NAMALWA (cell line): ENCODE data around the gene SNRK.

Experiments used
- DNase-seq: peaks from one replicate; pipeline ENCODE4 v3.0.0-alpha.2; 2015; ENCODE audit warnings: low spot score

SNRK gene, protein sequence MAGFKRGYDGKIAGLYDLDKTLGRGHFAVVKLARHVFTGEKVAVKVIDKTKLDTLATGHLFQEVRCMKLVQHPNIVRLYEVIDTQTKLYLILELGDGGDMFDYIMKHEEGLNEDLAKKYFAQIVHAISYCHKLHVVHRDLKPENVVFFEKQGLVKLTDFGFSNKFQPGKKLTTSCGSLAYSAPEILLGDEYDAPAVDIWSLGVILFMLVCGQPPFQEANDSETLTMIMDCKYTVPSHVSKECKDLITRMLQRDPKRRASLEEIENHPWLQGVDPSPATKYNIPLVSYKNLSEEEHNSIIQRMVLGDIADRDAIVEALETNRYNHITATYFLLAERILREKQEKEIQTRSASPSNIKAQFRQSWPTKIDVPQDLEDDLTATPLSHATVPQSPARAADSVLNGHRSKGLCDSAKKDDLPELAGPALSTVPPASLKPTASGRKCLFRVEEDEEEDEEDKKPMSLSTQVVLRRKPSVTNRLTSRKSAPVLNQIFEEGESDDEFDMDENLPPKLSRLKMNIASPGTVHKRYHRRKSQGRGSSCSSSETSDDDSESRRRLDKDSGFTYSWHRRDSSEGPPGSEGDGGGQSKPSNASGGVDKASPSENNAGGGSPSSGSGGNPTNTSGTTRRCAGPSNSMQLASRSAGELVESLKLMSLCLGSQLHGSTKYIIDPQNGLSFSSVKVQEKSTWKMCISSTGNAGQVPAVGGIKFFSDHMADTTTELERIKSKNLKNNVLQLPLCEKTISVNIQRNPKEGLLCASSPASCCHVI

DNA sequence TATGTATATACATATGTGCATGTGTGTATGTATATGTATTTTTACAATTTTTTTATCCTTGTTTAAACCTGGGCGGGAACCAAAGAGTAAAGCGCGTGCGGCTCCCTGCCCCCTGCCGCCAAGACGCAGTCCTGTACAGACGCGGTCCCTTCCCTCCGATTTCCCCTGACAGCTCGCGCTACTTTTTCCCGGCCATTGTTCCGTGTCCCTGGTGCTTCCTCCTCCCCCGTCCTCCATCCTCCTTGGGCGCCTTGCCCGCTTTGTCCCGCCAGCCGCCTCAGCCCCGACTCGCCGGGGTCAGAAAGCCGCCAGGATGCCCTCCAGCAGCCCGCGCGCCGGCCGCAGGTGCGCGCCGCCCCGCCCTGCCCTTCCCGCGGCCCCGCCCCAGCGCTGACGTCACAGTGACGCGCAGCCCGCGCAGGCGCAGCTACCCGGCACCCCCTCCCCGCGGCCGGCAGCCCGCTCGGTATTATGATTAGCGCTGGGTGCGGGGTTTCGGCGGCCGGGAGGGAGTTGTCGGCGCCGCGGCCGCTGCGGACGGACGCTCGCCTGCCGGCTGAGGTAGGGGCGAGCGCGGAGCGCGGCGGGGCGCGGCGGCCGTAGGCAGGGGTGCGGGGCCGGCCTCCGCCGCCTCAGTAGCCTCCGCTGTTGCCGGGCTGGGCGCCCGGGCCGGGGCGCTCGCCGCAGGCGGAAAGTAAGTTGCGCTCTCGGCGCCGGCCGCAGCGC lies at the start of gene SNRK:
TSS of gene SNRK (plus strand) at position 426 of the 726 bp plus-strand sequence. CDS start 16,664 bp downstream, outside the sequence.
- peak; percentile 79 for DNase-seq

DNA sequence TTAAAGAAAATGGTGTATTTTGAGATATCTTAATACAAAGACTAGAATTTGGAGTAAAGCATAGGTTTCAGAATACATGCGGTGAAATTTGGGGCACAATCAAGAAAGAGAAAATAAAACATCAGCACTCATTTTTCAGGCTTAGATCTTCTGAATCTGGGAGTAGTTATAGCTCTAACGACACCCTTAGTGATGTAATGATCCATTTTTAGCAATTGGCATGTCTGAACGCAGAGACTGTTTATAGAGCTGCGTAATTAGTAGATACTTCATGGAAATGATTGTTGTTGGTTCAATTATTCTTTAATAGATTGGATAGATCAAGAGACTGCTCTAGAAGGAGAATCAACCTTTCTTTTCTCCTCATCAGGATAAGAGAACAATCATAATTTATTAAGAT lies 47.5 kb upstream of the SNRK start:
- DNase-seq, result no peak

DNA sequence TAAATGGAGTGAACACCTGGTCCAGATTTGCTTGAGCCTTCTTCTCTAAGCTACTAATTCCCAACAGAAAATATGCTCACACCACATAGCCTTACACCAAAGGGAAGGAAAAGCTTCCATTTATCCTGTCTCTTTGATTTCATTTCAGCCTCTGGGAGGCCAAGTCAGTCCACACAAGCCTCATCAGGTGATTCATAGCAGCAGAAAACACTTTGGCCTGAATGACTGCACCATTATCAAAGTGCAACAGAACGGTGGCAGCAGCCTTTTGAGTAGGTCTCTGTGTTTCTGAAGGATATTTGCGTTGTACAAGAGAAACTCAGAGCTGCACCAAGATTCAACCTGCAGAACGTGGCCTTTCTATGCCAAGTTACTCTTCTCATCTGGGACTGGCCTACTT lies 46.6 kb upstream of the SNRK start:
- DNase-seq, result no peak

DNA sequence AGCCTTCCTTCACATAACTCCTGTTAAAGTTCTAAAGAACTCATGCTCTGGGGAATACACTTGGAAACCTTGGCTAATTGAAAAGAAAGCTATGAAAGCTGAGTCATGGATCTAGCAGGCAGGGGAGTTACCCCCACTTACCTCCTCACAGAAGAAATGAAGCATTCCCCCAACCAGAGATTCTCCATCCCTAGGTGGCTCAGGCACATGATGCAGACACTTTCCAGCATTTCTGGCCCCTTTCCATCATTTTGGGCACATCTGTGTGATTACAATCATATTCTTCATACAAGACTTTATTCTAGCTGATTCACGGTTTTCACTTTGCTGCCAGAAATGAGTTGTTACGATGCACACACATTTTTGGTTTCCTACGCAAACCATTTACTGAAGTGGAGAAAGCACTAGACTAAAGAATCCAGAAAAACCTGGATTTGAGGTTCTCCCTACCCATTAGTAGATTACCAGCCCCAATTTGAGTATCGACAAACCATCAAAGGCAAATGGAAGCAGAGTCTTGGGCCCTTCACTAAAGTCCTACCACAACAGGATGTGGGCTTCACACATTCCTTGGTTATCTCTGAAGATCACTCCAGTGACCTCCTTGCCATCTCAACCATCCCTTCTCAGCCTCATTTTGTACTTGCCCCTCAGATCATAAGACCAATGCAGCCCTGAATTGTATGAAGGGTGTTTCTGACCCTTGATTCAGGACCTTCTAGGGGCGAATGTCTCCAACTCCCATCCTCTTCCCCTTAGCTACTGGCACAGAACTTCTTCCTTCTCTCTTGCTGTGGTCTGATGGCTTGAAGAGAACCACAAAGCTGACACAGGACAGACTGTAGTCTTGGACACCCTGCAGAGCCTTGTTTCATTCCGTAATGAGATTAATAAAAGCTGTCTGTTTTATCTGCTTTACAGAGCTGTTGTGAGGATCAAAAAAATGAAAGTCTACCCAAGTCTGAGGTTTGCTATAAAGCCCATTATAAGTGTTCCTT lies 42.5 kb upstream of the SNRK start:
- DNase-seq, result no peak

DNA sequence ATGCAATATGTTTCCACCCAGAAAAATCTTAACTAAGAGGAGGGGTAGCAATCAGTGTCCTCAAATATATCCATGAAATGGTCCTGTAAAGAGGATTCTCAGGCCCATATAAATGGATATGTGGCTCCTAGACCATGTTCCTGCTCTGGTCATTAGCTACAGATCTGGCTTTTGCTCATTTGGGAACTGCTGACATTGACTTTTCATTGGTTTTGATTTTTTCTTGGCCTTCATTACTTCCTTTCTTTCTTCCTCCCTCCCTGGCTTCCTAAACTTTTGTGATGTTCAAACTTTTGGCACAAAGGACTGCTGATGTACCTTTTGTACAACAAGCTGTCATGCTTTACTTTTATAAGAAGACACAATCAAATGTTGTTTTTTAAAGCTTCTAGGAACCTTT lies 41.6 kb upstream of the SNRK start:
- DNase-seq, result no peak

DNA sequence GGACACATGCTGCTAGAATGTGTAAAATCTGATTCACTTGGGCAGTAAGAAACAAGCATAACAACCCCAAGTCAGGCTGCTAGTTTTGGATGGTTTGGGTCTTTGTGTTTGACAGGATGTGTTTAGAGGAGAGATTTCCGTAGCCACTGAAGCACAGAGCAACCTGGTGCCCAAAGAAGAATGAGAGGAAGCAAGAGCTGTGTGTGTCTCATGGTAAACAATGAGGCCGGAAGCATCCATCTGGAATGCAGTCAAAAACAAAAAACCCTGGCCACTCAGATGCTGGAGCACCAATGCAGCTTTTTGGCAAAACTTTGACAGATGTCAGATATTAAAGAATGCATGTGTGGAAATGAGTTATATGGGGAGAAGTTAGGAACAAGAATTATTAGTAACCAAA lies 39.4 kb upstream of the SNRK start:
- DNase-seq, result no peak

DNA sequence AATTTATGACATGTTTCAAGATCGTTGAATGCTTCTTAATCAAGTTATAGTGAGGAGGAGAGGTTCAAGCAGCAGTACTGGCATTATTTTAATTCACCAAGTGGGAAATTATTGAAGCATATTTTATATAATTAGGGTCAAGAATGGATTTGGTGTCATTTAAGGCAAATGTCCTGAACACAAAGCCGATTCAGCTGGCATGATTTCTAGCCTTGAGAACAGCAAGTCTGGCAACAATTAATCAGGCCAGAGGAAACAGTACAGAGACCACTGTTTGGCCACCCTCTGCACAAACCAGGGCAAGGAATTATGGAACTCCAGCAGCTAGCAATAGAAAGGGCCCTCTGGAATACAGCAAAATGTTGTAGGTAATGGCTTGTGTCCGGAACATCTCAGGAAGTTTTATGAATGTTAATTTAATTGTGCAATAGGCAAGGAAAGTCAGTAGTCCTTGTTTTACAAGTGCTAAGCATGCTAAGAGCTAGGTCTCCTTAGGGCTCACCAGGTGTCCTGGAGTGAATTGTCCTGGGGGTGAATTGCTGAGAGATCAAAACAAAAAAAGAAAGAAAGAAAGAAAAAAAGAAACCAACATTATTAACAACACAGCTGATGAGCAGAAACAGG lies 38.7 kb upstream of the SNRK start:
- no peak for DNase-seq

DNA sequence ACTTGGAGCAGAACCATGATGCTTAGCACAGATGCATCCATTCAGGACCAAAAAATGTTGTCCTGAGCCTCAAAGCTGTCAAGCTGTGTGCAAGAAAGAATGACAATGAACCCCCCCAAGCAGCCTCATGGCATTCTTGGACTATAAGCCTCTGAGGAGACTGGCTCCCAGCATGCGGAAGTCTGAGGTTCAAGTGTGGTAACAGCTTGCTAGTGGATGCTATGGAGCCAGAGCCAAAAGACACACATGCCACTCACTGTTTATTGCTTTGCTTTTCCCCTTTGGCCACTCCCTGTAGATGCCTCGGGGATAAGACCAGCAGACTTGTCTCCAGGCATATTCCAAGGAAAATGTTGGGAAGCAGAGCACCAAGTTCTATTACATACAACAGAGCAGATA lies 38.2 kb upstream of the SNRK start:
- no peak for DNase-seq

DNA sequence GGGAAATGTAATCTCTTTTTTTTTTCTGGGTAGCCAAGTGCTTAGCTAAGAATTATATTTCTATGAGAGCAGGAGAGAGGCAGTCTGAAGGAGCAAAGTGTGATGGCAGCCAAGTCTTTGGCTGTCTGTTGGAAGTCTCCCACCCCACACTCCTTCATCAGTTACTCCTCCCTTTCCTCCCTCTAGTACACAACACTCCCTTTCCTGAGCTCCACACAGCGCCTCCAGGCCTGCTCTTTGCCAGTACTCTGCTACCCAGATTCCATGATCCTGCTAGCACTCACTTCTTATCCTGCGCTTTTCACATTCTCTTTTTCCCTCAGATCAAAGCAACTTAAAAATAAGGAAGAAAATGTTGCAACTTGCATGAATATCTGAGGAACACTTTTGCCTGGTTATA lies 37.4 kb upstream of the SNRK start:
- no peak for DNase-seq

DNA sequence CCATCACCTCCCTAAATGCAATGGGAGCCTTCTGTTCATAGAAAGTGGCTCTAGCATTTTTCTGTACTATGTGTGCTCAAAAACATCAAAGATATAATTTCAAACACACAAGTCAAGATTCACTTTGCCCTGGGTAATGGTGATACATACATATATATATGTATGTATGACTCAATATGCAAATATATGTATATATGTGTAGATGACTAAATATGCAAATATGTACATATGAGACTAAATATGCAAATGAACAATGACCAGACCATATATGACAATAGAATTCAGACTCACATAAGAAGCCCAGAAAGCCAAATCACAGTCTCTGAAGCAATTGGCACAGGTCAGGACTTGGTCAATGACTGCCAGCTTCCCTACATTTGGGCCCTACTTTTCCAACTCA lies 36.9 kb upstream of the SNRK start:
- peak; percentile 2 for DNase-seq

DNA sequence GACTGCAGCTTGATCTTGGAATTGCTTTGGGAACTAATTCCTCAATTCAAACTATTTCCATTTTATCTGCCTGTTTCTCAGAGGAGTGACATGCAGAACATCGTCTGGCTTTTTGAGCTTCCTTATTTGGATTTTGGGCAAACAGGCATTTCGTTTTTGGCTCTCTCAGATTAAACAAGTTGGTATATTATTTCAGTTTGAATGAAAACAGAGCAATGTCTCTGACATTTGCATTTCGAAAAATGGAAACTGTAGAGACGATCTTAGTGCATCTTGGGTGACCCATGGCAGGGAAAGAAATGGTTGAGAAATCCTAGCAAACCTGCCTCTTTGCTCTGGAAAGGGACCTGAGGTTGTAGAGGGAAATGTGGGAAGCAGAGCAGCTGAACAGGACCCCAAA lies 33.0 kb upstream of the SNRK start:
- DNase-seq, result no peak

DNA sequence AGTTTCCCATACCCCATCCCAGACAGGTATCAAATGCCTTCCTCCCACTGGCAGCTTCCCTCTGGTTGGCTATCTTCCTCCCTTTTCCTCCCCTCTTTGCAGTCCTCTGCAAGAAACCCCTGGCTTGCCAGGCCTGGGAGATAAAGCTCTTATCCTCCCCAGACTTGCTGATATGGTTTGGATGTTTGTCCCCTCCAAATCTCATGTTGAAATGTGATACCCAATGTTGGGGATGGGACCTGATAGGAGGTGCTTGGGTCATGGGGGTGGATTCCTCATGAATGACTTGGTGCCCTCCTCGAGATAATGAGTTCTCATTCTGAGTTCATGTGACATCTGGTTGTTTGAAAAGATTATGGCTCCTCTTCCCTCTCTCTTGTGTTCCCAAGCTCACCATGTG lies 32.2 kb upstream of the SNRK start:
- no peak for DNase-seq

DNA sequence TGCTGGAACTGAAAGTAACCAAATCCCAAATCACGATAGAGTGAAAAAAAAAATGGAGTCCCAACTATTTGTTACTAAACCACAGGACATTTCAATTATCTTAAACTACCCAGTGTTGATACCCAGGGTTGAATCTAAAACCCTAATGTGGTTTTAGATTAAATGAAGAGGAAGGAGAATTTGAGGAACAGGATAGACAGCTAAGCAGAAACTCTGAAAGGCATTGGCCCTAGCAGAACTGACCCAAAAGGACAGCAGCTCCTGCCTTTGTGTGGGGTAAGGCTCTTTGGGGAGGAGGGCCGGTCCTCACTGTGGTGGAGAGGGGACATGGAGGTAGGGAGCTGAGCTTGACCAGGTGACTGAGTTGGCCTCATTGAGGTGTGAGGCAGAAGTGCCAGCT lies 30.7 kb upstream of the SNRK start:
- no peak for DNase-seq

DNA sequence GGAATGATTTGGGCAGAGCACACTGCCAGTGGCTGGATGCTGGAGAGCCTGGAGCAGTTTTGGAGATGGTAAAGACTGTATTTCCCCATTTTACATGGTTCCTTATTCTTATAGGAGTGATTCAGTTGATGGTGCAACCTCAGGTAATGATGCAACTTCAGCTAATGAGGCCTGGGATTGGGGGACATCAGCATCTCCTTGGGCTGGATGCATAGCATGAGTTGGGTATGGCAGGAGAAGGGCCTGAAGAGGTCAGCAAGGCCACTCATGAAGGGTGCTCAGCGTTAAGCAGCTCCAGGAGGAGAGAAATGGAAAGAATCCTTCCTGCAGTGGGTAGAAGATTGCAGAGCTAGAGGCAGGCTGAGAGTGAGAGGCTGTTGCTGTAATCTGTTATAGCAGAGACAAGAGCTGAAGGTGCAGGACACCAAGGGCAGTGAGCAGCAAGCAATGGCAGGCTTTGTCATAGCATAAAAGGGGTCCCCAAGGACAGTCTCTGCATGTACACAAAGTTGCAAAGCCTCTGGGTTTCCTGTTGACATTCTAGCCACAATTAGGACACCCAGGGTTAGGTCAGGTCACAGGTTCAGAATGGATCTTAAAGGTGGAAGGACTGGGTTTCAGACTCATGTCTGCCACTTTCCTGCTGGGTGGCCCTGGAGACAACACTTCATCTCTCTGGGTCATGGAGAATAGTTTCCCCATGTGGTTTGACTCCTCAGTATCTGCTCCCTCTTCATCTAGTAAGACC lies 29.5 kb upstream of the SNRK start:
- DNase-seq, result no peak

DNA sequence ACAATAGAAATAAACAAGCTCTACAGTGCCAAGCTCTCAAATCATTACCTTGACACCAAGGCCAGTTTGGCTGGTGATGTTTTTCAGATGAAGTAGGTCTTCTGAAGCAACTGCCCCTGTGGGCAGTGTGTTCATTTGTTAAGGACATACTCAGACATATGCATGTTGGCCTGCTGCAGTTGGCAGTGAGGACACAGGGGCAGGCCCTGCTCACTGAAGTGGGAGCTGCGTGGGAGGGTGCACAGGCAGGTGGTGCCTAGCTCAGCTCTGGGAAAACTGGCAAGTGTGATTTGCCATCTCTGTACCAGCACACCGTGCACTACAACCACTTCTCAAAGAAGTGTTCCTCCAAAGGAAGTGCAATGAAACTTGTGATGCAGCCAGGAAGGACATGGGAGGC lies 28.5 kb upstream of the SNRK start:
- DNase-seq, result no peak

DNA sequence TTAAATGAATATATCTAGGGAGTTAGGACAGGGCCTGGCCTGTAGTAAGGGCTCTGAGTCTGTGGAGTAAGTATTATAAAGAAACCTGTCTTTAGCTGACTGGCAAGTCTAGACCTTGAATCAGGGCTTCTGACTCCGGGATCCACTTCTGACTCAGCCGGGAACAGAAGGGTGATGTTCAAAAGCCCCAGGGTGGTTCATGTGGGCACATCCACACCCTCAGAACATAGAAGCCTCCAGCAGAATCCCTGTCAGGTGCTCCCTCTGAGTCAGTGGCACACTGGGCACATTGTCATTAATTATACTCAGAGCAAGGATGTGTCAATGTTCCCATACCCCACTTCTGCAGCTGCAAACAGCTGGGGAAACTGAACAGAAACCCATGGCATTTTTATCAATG lies 26.7 kb upstream of the SNRK start:
- no peak for DNase-seq

DNA sequence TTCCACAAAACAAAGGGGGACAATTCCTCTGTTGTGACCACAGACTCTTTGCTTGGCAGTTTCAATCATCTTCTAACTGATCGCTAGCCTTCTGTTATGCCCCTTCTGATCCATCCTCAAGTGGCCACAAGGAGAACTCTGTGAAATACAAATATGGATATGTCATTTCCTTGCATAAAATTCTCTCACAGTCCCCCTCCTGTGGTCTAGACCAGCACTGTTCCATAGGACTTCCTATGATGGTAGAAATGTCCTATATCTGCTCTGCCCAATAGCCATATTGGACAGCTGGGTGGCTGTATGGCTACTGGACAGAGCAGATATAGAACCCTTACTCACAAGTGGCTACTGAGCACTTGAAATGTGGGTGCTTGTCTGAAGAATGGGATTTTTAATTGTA lies 25.9 kb upstream of the SNRK start:
- peak; percentile 5 for DNase-seq

DNA sequence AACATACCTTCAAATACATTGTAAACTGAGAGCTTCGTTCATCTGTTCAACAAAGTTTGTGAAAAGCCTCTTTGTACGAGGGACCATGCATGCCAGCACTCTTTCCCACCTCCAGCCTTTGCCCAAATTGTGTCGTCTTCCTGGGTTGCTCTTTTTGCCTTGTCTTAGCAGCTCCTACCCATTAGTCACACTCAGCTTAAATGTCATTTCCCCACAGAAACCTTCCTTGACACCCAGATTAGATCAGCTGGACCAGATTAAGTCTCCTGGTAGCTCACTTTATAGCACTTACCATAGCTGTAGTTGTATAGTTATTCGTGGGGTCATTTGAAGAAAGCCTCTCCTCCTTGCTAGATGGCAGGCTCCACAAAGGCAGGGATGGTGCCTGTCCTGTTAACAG lies 24.1 kb upstream of the SNRK start:
- DNase-seq, result no peak

DNA sequence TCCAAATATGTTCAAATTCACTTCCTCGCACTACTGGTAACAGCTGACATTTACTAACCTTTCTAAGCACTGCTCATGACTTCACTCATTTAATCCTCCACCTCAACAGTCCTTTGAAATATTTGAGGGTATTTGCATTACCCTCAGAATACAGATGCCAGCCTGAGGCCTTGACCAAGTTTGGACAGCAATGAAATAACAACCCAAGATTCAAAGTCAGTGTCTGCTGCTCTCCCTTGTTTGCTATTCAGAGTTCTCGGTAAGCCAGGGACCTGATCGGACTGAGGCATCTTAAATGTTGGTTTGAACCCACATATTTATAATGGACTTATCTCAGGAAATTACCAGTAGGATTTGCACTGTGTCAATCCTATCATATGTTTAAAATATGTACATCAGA lies 19.9 kb upstream of the SNRK start:
- DNase-seq, result no peak

DNA sequence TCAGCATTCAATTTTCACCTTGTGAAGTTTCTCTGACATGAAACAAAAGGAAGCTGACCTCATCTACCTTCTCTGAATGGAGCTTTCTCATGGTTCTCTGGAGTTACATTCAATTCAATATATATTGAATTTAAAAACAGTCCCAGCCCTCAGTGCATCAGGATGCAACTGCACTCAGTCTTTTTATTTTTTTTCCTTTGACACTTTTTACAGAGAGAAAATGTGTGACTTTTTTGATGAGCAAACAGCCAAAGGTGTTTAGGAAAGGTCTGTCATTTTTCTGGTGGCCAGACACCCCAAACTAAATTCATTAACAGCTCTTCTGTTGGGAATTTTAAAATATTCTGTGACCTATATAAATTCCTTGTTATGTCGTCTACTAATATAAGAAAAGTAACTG lies 19.3 kb upstream of the SNRK start:
- no peak for DNase-seq

DNA sequence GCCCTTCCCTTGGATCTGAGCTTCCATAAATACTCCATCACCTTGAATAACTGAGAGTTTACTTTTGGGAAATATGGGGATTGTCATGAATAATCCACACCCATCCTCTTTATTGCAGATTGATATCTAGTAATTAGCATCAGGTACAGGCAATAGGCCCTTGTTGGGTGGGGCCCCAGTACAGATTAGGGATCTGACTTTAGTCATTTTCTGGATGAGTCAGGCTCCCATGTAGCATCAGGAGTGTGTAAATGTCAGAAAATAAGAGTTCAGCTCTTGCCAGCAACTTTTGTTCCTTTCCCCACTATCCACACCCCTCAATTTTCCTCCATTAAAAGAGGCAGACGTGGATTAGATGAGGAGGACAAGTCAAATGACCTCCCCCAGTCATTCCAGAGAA lies 17.7 kb upstream of the SNRK start:
- DNase-seq, result no peak
